Cerebellar nuclear complex (tissue), 1 donor: ENCODE results near the gene ZFP42.
"Not testable (repeated sequence)": the region's sequence is repeated elsewhere in the genome, so short reads cannot be mapped to it uniquely, and the experiment has no call there.

Source experiments
- DNase-seq, 2 experiments: peaks; one replicate each; lab custom pipeline; 2025; lab: John Stamatoyannopoulos, UW

ZFP42 gene

GRCh38 chr4:187995322-187996207 lies at the start of gene ZFP42:
TSS of gene ZFP42 (plus strand) at chr4:187995771. CDS start at chr4:188002808, 7,037 bp downstream.
- DNase-seq = no peak

GRCh38 chr4:187961171-187961570 lies 34.4 kb upstream of the ZFP42 start:
- DNase-seq = no peak

GRCh38 chr4:187961961-187962360 lies 33.6 kb upstream of the ZFP42 start:
- DNase-seq = no peak

- DNase-seq = no peak
Observed at GRCh38 chr4:187962926-187963325, 32.6 kb upstream of the ZFP42 start.

GRCh38 chr4:187965726-187966125 lies 29.8 kb upstream of the ZFP42 start:
- no peak for DNase-seq

GRCh38 chr4:187972135-187972534 lies 23.4 kb upstream of the ZFP42 start:
- no peak for DNase-seq

- DNase-seq = no peak
Observed at GRCh38 chr4:187983746-187984145, 11.8 kb upstream of the ZFP42 start.

GRCh38 chr4:187992971-187993370 lies 2.6 kb upstream of the ZFP42 start:
- DNase-seq = no peak

- DNase-seq = no peak
Observed at GRCh38 chr4:187993827-187994226, 1.7 kb upstream of the ZFP42 start.

GRCh38 chr4:187996502-187997177 lies 1.1 kb downstream of the ZFP42 start:
- no peak for DNase-seq

GRCh38 chr4:187997991-187998390 lies 2.4 kb downstream of the ZFP42 start:
- DNase-seq = not testable (repeated sequence)

- no peak for DNase-seq
Observed at GRCh38 chr4:187999406-187999932, 3.9 kb downstream of the ZFP42 start.

GRCh38 chr4:188002323-188002722 lies 6.8 kb downstream of the ZFP42 start:
- DNase-seq = no peak

GRCh38 chr4:188002751-188003150 lies 7.2 kb downstream of the ZFP42 start:
- DNase-seq = no peak

- no peak for DNase-seq
Observed at GRCh38 chr4:188005561-188005960, 10.0 kb downstream of the ZFP42 start.

- DNase-seq = no peak
Observed at GRCh38 chr4:188006285-188006848, 10.8 kb downstream of the ZFP42 start.

GRCh38 chr4:188008377-188008776 lies 12.8 kb downstream of the ZFP42 start:
- no peak for DNase-seq

GRCh38 chr4:188012426-188012945 lies 16.9 kb downstream of the ZFP42 start:
- no peak for DNase-seq

GRCh38 chr4:188015025-188015940 lies 19.7 kb downstream of the ZFP42 start:
- no peak for DNase-seq

GRCh38 chr4:188016754-188017153 lies 21.2 kb downstream of the ZFP42 start:
- no peak for DNase-seq

- no peak for DNase-seq
Observed at GRCh38 chr4:188018262-188018661, 22.7 kb downstream of the ZFP42 start.
